ENCODE data around the gene ANO9. TPM values are rescaled to one million over a fixed set of nuclear protein-coding genes. Genes with fewer than 3 reads are reported as not detected.

Gene ANO9
- total RNA-seq, 3 donors from 2014 or later: 0.32 to 14.2 (median 9.8) TPM

DNA sequence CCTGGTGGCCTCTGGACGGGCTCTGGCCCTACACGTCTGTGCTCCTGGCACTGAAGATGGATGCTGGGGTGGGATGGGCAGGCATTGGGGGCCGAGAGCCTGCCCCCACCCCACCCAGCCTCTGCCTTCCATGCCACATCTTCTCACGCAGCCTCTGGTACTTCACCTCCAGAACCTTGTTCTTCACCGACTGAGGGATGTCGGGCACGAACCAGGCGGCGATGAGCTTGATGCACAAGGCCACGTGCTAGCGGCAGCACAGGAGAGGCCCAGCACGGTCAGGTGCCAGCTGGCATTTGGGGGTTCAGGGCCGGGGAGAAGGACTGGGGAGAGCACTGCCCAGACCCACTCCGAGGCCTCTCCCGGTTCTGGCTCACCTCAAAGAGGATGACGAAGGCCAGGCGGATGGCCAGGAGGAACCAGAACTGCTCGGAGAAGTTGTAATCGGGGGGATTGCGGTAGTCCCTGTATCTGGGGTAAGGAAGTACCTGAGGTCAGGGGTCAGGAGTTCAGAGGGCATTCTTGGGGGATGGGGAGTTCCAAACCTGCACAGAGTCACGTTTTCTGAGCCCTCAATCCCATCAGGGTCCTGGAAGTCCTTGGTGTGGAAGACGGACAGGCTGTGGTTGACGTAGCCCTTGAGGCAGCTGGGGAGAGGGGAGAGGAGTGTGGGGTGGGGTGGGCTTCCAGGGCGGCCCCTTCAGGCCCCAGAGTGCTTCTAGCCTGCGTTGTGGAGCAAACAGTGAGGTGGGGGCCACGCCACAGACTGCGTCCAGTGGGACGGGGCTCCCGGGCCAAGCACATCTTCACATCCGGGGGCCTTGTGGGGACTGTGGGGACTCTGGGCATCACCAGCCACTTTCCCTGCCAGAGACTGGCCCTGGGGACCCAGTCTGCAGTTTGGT is 23.2 kb downstream of the ANO9 start:
- H3K9me3 ChIP-seq: no peaks in the 10 kb centered on the region
- H3K4me1 ChIP-seq: peaks cover 0 to 8% of the 10 kb centered on the region in 2 donors
- H3K36me3 ChIP-seq: no peaks in the 10 kb centered on the region
- DNase-seq (ENCODE audit: low spot score in 2 of 2): no peak
- H3K27ac ChIP-seq: no peak overlapping the region
- peaks cover 0 to 3% of the 10 kb centered on the region in 2 donors for H3K27me3 ChIP-seq
- TF ChIP-seq POLR2A (IDR thresholded peaks at IDR 0.05) (no peak), POLR2AphosphoS5 (IDR thresholded peaks at IDR 0.05) (no peak), CTCF (IDR thresholded peaks at IDR 0.05) (no peak)
- intact Hi-C loops (cut with DNase I; ENCODE audit: low total_unique reads): loop anchor here (5.0 kb wide), 1 partner anchor 1284 kb away; no protein-coding TSS in a partner anchor
- no peak overlapping the region for H3K4me3 ChIP-seq

DNA sequence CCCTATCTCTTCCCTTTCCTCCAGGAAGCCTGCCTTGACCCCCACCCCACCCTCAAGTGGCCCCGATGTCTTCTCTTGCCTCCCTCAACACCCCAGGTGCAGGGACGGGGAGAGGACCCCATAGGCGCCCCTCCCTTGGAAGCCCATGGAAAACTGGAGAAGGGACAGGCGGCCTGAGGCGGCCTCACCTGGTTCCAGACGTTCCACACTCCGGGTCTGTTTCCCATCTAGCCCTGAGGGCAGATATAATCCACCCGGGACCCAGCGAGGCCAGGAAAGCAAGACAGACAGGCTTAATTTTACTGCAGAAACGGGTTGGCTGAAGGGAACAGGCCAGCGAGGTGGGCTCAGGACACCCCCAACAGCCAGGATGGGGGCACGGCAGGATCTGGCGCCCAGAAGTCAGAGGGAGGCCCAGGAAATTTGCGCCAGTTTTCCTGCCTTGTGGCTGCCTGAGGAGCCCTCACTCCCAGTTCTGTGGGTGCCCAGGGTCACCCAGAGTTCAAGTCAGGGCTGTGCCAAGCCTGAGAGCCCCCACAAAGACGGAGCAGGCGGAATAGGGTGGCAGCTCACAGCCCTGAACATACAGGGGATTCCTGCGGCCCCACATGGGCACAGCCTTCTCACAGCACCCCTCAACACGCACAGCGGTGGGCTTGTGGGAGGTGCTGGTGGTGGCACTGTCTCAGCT is 24.0 kb downstream of the ANO9 start:
- Histone ChIP-seq H3K36me3 (no peaks in the 10 kb centered on the region), H3K9me3 (no peaks in the 10 kb centered on the region), H3K27ac (peak overlapping the region; percentile 63 to 86), H3K4me1 (peaks cover 0 to 8% of the 10 kb centered on the region in 2 donors), H3K27me3 (peaks cover 0 to 3% of the 10 kb centered on the region in 2 donors), H3K4me3 (peak overlapping the region; percentile 42 to 75 (median 65))
- intact Hi-C loops (cut with DNase I; ENCODE audit: low total_unique reads): loop anchor here (5.0 kb wide), 1 partner anchor 1285 kb away; no protein-coding TSS in a partner anchor
- TF ChIP-seq POLR2A (IDR thresholded peaks at IDR 0.05) (no peak), POLR2AphosphoS5 (IDR thresholded peaks at IDR 0.05) (no peak), CTCF (IDR thresholded peaks at IDR 0.05) (no peak)
- DNase-seq (ENCODE audit: low spot score in 2 of 2): no peak

DNA sequence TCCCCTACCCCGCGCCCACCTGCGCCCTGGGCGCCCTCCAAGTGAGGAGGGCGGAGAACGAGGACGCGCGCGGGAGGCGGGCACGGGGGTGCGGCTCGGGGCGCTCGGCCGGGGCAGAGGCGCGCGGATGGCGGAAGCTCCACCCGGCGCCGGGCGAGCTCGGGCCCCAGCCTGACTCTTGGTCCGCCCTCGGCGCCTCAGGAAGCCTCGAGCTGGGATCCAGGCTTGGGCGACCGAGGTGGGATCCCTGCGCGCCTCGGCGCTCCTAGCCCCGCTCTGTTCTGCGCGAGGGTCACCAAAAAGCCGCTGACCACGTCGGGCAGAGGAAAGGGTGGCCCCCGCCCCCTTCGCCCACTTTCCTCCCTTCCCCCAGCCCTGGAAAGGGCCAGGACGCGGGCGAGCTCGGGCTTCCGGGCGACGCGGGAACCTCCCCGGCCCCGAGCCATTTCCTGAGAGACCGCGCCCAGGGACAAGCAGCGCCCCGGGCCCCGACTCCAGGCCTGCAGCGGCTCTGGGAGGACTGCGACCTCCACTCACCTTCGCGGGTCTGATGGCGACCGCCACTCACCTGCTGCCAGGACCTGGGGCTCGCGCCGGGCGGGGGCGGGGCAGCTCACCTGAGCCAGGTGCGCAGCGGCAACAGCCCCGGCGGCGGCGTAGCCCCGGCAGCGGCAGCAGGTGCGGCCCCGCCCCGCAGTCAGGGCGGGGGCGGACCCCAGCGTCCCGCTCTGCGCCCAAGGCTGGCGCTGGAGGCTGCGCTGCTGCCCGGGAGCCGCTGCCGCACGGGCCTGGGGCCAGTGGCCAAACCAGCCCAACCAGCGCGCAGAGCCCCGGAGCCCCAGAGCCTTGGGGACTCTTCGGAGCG is 24.8 kb downstream of the ANO9 start:
- intact Hi-C loops (cut with DNase I; ENCODE audit: low total_unique reads): loop anchor here (5.0 kb wide), 1 partner anchor 1285 kb away; no protein-coding TSS in a partner anchor
- Histone ChIP-seq H3K36me3 (no peaks in the 10 kb centered on the region), H3K27me3 (peaks cover 0 to 3% of the 10 kb centered on the region in 2 donors), H3K27ac (peak overlapping the region; percentile 63 to 86), H3K9me3 (no peaks in the 10 kb centered on the region), H3K4me3 (peak overlapping the region; percentile 42 to 75 (median 65)), H3K4me1 (peaks cover 0 to 8% of the 10 kb centered on the region in 2 donors)
- TF ChIP-seq POLR2AphosphoS5 (IDR thresholded peaks at IDR 0.05) (peak in 1 of 3 donors; percentile 9), CTCF (IDR thresholded peaks at IDR 0.05) (no peak), POLR2A (IDR thresholded peaks at IDR 0.05) (no peak)
- no peak for DNase-seq (ENCODE audit: low spot score in 2 of 2)

- intact Hi-C loops (cut with DNase I; ENCODE audit: low total_unique reads): loop anchor here (5.0 kb wide), 1 partner anchor 1286 kb away; no protein-coding TSS in a partner anchor
- Histone ChIP-seq H3K27ac (peak overlapping the region; percentile 63 to 86), H3K4me3 (peak overlapping the region; percentile 42 to 75 (median 65)), H3K36me3 (no peaks in the 10 kb centered on the region), H3K27me3 (peaks cover 0 to 3% of the 10 kb centered on the region in 2 donors), H3K9me3 (no peaks in the 10 kb centered on the region), H3K4me1 (peaks cover 0 to 8% of the 10 kb centered on the region in 2 donors)
- DNase-seq (ENCODE audit: low spot score in 2 of 2): no peak
- no peak for TF ChIP-seq POLR2A (IDR thresholded peaks at IDR 0.05)
- TF ChIP-seq POLR2AphosphoS5 (IDR thresholded peaks at IDR 0.05): no peak
- no peak for TF ChIP-seq CTCF (IDR thresholded peaks at IDR 0.05)
Measured at GRCh38 chr11:416051-416756, 25.6 kb downstream of the ANO9 start.

Data from breast epithelium (tissue), 4 donors.